Amygdala (tissue), 56 donors: Measurements from ENCODE around the gene VPS37C.
"Not testable (repeated sequence)": the region's sequence is repeated elsewhere in the genome, so short reads cannot be mapped to it uniquely, and the experiment has no call there.

Experiments used
- DNase-seq, 56 donors: peaks; one replicate each; lab custom pipeline; 2025; lab: John Stamatoyannopoulos, UW

Gene VPS37C

DNA sequence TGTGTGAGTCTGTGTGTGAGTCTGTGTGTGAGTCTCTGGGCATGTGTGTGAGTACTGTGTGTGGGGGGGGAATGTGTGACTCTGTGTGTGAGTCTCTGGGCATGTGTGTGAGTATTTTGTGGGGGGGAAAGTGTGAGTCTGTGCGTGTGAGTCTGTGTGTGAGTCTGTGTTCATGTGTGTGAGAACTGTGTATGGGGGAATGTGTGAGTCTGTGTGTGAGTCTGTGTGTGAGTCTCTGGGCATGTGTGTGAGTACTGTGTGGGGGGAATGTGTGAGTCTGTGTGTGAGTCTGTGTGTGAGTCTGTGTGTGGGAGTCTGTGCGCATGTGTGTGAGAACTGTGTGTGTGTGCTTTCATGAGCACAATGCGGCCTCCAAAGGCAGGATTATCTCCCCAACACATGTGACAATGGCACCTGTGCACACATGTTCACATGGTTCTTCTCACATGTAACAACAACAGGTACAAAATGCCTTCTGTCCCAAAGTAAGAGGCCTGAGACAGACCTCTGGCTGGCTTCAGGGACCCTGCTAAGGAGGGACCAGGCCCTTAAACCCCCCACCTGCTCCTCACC is 57.3 kb downstream of the VPS37C start:
- no peak for DNase-seq

DNA sequence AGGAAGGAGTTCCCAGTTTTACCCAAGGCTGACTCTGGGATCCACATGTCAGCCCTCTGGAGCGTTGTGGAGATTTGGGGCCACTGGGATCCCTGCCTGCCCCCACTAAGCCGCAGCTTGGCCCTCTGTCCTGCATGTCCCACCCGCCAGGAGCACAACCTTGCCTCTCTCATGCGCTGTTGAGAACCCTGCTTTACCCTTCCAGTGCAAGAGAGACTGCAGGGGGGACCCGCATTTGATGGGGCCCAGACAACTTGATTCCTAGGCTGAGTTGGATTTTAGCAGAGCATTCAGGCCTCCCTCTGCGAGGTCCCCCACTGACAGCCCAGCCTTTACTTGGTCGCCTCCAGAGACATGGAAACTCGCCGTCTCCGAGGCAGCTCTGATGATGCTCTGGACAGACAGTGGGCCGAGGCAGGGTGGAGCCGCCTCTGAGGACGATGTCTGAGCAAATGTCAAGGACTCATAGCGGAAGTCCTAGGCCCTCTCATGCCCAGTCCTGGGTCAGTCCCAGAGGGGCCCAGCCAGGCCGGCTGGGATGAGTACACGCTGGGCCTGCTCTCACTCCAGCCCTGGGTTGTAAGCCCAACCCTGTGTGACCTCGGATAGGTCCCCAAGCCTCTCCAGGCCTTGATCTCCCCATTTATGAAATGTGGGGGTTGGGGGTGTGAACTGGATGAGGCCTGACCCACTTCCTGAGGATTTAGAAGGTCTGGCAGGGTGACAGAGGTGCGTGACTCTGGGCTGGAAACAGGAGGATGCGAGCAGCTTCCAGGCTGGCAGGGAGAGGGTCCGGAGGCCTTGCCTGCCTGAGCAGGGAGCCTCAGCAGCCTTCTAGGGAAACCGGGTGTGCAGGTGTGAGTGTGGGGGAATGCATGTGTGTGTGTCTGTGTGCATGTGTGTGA is 58.3 kb downstream of the VPS37C start:
- no peak for DNase-seq

DNA sequence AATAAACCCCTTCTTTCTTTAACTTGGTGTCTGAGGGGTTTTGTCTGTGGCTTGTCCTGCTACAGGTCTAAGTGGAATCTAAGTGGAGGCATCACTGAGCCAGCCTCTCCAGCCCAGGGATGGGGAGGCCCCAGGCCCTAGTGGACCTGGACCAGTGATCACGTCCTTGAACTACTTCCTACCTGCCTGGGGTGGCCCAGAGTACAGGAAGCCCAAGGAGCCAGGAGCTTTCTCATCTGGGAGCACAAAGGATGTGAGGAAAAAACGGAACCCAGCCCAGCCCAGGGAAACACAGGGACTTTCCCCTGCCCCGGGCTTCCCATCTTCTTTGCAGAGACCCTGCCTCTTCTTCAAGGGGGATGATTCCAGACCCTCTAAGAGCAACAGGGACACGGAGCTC is 62.4 kb downstream of the VPS37C start:
- DNase-seq = no peak

DNA sequence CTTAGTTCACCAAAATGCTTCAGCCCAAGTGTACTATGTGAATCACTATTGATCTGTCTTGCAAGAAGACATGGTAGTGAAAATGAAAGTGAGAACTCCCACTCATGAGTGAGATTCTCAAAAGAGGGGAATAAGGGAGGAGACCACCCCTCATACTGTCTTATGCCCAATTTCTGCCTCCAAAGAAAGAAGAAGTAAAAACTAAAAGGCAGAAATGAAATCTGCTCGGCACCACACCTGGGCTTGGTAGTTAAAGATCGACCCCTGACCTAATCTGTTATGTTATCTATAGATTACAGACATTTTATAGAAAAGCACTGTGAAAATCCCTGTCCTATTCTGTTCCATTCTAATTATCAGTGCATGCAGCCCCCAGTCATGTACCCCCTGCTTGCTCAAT is 63.0 kb downstream of the VPS37C start:
- DNase-seq = not testable (repeated sequence)

DNA sequence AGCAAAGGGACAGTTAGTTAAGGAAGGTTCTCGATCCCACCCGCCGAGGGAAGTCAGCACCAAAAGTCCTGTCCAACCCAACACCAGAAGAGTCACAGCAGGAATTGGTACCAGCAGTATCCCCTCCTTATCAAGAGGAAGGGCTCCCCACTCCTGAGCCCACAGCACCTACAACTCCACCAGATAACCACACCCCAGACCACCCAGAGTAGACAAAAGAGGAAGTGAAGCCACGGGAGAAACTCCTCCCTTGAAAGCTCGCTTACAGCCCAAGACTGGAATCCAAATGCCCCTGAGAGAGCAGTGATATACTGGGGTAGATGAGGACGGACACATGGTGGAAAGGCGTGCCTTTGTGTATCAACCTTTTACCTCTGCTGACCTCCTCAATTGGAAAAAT is 66.2 kb downstream of the VPS37C start:
- DNase-seq = no peak

DNA sequence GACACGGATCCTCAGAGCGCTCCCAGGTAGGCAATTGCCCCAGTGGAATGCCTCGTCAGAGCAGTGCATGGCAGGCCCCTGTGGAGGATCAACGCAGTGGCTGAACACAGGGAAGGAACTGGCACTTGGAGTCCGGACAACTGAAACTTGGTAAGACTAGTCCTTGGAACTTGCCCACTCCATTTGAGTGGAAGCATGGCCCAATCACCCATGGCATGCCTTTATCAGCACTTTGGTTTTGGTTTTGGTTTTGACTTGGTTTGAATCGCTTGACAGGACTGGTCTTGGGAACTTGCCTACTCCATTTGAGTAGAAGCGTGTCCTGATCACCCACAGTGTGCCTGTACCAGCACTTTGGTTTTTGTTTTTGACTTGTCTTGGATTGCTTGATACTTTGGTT is 67.1 kb downstream of the VPS37C start:
- not testable (repeated sequence) for DNase-seq

DNA sequence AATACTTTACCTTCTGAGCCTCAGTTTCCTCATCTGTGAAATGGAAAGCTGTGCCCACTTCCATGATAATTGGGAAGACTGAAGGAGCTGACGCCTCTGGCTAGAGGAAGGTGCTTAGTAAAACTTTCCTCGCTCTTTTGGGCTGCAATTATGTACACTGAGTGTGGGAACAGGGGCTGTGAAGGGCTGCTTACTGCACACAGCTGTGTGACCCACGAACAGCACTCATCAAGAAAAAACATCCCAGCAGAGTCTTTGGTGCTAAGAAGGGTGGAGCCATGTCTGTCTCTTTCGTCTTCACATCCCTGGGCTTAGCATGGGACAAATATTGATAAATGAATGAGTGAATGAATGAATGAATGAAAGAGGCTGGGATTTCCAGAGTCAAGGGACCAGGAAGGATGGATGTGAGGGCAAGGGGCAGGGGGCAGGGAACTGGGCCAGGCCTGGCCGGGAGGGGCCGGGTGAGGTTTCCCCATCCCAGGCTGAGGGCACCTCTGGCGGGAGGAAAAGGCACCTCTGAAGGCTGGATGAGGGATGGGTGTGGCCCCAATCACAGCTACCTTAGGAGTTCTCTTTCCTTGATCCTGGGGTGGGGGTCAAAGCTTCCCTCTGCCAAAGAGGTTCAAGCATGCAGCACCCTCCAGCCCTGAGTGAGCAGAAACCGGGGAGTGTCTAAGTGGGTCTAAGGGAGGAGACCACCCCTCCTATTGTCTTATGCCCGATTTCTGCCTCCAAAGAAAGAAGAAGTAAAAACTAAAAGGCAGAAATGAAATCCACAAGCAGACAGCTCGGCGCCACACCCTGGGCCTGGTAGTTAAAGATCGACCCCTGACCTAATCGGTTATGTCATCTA is 68.1 kb downstream of the VPS37C start:
- no peak for DNase-seq

DNA sequence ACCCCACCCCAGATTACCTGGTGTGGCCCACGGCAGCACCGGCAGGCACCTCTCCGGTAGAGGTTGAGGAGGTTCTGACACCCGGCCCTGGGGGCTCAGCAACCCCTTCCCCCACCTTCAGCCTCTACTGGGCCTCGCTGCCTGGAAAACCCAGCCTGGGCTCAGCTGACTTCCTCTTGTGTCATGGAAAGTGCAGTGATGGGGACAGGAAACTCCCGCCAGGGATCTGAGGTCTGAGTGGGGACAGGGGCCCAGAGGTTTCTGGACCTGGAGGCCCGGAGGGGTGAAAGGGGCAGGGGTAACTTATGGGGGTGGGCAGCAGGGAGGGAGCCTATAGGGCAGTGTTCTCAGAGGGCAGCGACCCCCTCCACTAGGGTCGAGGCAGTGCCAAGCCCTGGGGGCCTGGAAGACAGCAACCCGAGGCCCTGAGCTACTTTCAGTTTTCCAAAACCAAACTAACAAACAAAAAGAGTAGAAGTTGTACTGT is 68.9 kb downstream of the VPS37C start:
- no peak for DNase-seq

DNA sequence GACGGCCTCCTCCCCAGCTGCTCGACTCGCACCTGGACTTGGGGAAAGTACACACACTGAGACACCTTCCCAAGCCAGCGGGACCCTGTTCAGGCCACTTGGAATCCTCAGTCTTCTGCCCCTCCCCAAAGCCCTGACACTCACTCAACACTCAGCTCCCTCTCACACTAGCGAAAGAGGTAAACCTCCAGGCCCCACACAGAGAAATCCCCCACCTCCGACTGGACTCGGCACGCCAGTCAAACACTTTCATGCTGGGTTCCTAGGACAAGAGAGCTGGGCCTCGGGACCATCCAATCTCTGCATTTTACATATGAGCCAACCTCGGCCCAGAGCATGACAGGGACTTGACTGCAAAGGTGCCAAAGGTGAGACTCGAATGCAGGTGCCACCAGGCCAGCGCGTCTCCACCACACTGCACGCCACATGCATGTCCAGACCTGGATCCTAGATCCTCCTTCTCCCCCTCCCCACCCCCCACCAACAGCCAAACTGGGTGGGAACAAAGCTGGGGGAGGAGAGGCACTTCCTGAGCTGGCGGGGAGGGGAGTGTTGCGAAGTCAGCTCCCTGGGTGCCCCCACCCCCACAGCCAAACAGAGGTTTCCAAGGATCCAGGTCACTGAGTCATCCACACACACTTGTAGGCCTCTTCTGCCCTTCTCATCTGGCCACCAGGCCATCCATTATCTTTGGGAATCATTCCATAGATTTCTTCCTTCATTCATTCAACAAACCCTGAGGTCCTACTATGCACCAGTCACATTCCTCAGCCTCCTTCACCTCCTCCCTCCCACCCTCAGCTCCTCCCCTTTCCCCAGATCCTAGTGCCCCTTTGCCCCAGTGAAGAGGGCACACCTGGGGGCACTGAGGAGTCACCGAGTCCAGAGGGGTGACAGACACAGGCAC is 69.6 kb downstream of the VPS37C start:
- no peak for DNase-seq

DNA sequence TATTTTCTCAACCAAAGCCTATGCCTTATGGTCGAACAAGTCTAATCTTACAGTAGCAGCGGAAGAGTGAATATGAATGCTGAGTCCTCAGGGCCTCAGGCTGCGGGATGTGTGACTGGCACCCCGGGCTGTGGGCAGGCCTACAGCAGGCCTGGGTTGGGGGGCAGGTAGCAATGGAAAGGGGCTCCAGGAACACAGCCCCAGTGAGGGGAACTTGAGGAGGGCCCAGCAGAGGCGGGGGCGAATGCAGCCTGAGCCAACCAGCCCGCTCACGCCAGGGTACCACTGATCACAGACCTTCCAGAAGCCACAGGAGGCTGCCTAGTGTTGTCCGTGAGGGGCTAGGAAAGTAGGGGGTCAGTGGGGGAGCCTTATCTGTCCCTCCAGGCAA is 70.2 kb downstream of the VPS37C start:
- DNase-seq = no peak

DNA sequence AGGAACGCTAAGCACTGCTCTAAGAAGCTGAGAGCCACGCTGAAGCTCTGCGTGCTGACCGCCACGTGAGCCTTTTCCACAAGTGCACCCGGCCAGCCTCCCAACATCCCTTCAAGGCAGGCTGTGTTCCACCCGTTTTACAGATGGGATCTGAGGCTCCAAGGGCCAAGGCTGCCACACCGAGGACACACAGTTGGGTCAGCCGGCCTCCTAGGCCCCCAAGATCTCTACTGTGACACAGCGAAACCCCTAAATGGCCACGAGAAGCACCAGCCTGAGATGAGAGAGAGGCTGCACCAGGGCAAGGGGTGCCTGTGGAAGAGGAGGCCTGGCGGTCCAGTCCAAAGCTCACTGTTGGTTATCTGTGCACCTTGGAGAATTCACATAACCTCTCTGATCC is 70.7 kb downstream of the VPS37C start:
- no peak for DNase-seq

DNA sequence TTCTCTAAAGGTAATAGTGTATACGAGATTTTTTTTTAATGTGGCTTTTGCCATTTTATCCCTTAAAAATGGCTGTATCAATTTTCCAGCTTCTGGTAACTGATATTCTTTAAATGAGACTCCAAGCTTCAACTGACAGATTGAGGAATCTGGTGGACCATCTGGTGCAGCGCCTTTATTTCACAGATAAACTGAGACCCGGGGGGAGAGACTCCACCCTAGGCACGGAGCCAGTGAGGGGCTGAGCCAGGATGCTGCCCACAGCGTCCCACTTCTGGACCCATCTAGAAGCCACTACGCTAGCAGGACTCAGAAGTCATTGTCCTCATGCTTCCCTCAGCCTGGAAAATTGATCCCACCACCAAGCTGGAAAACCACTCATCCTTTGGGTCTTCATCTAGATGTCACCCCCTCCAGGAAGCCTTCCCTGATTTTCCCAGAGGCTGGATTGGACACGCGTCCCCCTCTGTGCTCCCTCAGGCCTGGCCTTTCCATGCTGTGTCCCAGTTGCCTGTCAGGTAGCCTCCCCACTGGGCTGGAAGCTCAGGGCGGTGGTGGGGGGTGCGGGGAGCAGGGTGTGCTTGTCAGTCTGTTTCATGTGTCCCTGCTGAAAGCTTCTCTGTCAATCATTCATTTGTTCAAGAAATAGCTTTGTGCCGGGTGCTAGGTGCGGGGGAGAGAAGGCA is 71.3 kb downstream of the VPS37C start:
- no peak for DNase-seq

DNA sequence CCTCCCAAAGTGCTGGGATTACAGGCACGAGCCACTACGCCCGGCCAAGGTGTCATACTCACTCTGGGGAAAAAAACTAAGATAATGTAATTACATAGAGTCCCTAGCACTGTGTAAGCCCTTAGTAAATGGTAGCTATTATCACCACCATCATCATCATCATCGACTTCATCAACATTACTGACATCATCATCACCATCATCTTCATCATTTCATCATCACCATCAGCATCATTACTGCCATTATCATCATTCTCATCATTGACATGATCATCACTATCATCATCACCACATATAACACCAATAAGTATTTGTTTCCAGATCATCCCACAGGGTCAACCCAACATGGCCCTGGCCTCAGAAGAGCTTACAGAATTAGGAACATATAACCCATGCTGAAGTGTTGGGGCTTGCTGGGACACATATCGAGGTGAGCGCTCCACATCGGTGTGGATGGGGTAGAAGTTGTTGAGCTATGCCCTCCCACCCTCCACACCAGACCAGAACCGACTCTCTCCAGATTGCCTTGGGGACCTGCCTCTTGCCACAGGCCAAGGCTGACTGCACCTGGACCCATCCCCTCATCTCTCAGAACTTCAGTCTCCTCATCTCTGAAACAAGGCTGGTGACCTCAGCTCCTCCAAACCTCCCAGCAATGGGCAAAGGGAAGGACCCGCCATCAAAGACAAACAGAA is 73.7 kb downstream of the VPS37C start:
- DNase-seq = no peak

DNA sequence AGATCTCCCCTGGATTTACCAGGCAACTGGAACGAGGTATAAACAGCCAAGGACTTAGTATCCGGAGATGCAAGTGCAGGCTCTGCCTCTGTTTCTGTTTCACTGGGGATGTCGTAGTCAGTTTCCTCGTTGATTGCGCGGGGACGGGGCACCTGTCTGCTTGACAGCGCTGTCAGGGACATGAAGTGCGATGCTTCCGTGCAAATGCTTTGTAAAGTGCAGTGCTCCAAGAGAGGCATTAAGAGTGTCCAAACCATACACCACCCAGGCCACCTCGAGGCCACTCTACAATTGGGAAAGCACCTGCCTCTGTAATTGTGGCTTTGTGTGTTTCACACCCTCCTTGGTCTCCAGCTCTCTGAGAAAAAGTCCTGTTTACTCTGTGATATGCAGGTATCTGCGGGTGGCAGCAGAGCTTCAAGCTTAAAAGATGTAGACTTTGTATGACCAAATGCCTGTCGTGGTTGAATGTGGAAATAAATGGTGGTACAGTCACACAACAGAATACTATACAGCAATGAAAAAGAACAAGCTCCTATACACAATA is 77.6 kb downstream of the VPS37C start:
- DNase-seq = no peak

DNA sequence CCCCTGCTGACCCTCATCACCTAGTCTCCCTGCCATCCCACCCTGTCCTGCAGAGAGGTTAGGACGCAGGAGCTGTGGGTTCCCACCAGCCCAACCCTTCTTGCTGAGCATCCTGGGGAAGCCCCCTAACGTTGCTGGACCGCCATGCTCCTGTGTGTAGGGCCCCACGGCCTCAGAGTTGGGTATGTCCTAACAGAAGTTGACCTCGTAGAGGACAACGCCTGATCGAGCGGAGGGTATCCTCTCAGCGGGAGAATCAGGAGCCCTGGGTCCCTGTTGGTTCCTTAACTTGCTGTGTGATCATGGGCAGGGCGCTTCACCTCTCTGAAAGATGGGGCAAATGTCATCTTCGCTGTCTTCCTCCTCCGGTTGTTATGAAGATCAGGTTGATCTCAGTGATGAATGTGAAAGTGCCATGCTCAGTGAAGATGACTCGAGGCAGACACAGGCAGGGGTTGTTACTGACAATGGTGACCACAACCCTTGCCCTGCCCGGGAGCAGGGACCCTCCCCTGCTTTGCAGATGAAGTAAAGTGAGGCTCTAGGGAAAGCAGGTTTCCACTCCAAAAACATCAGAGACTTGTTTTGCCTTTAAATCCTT is 78.2 kb downstream of the VPS37C start:
- no peak for DNase-seq

DNA sequence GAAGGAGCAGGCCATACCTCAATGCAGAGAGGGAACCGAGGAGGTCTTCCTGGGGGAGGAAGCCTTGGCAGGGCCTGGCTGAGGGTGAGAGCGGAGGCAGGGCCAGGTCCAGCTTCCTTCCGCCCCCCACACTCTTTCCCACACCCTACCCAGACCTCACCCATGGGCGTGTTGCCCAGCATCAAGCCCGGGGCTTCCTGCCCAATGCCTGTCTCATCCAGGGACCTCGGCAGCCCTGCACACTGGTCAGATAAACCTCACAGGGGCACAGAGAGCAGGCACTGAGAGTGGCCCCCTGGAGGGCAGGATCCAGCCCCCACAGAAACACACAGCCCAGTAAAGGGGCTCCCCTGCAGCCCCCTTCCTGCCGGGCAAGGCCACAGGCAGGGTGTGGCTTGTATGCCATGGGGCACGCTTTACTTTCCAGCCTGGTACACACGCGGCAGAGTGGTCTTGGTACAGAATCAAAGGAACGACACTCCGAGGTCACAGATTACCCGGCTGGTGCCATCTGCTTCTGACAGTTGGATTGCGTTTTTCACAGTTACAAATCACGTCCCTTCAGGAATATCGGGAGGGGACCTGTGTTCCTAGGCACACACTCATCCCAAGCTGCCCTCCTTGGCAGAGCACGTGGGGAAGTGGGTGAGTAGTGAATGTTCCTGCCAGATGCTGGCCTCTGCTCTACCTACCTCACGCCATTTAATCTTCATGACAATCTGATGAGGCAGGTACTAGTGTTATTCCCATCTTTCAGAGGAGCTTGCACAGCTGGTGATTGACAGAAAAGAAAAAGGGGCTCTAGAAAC is 79.0 kb downstream of the VPS37C start:
- DNase-seq = no peak

DNA sequence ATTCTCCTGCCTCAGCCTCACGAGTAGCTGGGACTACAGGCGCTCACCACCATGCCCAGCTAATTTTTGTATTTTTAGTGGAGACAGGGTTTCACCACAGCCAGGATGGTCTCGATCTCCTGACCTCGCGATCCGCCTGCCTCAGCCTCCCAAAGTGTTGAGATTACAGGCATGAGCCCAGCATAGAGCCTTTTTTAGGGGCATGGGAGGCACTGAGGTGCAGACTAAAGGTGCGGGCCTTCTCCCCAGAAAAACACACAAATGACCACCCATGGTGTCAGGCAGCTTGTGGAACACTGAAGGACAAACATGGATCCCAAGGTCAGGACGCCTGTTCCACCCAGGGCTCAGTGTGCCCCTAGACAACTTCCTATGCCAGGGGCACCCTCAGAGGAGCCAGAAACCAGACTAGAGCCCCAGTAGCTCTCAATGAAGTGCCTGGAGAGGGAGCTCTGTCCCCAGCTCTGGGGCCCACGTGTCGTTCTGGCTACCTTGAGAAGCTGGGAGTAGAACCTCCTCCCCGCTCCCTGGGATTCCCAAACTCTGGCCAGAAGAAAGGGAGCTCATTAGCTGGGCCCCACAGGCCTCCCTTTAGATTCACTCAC is 80.1 kb downstream of the VPS37C start:
- DNase-seq = no peak
